SK-N-SH treated with all-trans-retinoic acid at 6 μM for 48 hours (cell line): Measurements from ENCODE around the gene DTNB.

Experiments
- CSDC2 ChIP-seq: fragments of 250-450 bp; sonication (Bioruptor Pico); IDR thresholded peaks from 2 replicates; pipeline ENCODE4 v1.5.0; 2020; ENCODE audit warnings: mild to moderate bottlenecking, moderate library complexity
- ESRRG ChIP-seq: fragments of 250-450 bp; sonication (Bioruptor Pico); IDR thresholded peaks from 2 replicates; pipeline ENCODE4 v1.6.1; 2021; ENCODE audit warnings: mild to moderate bottlenecking
- GLIS3 ChIP-seq: fragments of 250-450 bp; sonication (Bioruptor Pico); IDR thresholded peaks from 2 replicates; pipeline ENCODE4 v1.5.0; 2020; ENCODE audit warnings: mild to moderate bottlenecking, moderate library complexity
- ISL1 ChIP-seq: fragments of 250-450 bp; sonication (Bioruptor Pico); IDR thresholded peaks from 2 replicates; pipeline ENCODE4 v2.1.2; 2022; ENCODE audit warnings: mild to moderate bottlenecking, moderate library complexity
- PATZ1 ChIP-seq: fragments of 250-450 bp; sonication (Bioruptor Pico); IDR thresholded peaks from 2 replicates; pipeline ENCODE4 v1.8.0; 2020; ENCODE audit warnings: mild to moderate bottlenecking, moderate library complexity, borderline replicate concordance
- POU6F1 ChIP-seq: fragments of 250-450 bp; sonication (Bioruptor Pico); IDR thresholded peaks from 2 replicates; pipeline ENCODE4 v1.8.0; 2021; ENCODE audit warnings: low read depth, mild to moderate bottlenecking, moderate library complexity, borderline replicate concordance
- PPARA ChIP-seq: fragments of 250-450 bp; sonication (Bioruptor Pico); IDR thresholded peaks from 2 replicates; pipeline ENCODE4 v1.5.0; 2020; ENCODE audit warnings: mild to moderate bottlenecking, borderline replicate concordance
- RARB ChIP-seq: fragments of 250-450 bp; sonication (Bioruptor Pico); IDR thresholded peaks from 2 replicates; pipeline ENCODE4 v1.8.0; 2021; ENCODE audit warnings: mild to moderate bottlenecking, moderate library complexity
- TSHZ2 ChIP-seq: fragments of 250-450 bp; sonication (Bioruptor Pico); IDR thresholded peaks from 2 replicates; pipeline ENCODE4 v1.5.0; 2020; ENCODE audit warnings: mild to moderate bottlenecking, moderate library complexity
- ZC3H10 ChIP-seq: fragments of 250-450 bp; sonication (Bioruptor Pico); IDR thresholded peaks from 2 replicates; pipeline ENCODE4 v1.5.1; 2021; ENCODE audit warnings: mild to moderate bottlenecking, moderate library complexity
- ZFP30 ChIP-seq: fragments of 450-650 bp; formaldehyde crosslinking; IDR thresholded peaks from 2 replicates; pipeline ENCODE4 v1.5.0; 2022; ENCODE audit warnings: mild to moderate bottlenecking, moderate library complexity
- ZNF565 ChIP-seq: fragments of 450-650 bp; formaldehyde crosslinking; conservative IDR thresholded peaks from 2 replicates; pipeline ENCODE4 v1.5.0; 2020; ENCODE audit warnings: low read depth, mild to moderate bottlenecking, moderate library complexity
- ZNF70 ChIP-seq: fragments of 450-650 bp; formaldehyde crosslinking; IDR thresholded peaks from 2 replicates; pipeline ENCODE4 v1.5.0; 2020; ENCODE audit warnings: mild to moderate bottlenecking, moderate library complexity
- ZNF8 ChIP-seq: fragments of 450-650 bp; formaldehyde crosslinking; IDR thresholded peaks from 2 replicates; pipeline ENCODE4 v1.5.0; 2020; ENCODE audit warnings: mild to moderate bottlenecking, moderate library complexity

DNA sequence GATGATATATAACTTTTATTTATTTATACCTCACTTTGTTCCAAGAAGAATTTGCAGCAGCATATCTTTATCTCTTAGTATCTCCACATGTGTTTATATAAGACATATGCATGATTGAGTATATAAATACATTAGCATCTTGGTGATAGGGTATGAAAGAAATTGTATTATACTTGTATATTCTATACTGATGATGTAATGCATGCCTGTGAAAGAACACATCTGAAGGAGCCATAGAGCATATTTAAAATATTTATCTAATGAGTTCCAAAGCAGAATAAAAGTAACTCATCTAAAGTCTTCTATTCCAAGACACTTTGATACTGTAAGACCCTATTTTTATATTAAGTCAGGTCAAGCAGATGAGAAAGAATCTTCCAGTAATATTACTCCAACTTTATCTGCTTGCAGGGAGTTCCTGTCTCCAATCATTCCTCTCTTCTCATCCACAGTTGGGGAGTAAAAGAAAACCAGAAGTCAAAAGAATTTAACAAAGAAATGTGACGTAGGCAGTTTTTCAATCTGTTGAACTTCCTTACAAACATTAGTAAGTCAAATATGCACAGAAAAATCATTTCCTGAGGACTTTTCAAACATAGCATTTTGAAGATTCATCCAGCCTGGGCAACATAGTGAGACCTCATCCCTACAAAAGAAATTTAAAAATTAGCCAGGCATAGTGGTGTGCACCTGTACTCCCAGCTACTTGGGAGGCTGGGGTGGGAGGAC lies 76.7 kb downstream of the DTNB start:
- TF ChIP-seq GLIS3 (no peak), ZC3H10 (no peak), ZFP30 (CRISPR knock-in tag) (no peak), PATZ1 (CRISPR knock-in tag) (no peak), ZNF8 (no peak), ISL1 (CRISPR knock-in tag) (peak; percentile 27), RARB (CRISPR knock-in tag) (no peak), ZNF565 (CRISPR knock-in tag) (no peak), POU6F1 (CRISPR knock-in tag) (no peak), CSDC2 (CRISPR knock-in tag) (no peak), ZNF70 (CRISPR knock-in tag) (no peak), TSHZ2 (CRISPR knock-in tag) (no peak), ESRRG (no peak), PPARA (CRISPR knock-in tag) (no peak)
